RWPE1 (cell line): Measurements from ENCODE around the gene ARHGAP28.

Experiments used
- CTCF ChIA-PET: fragments of 350-600 bp; sonication (Branson Sonifier 250); formaldehyde crosslinking; extraction: SDS; loops from one replicate; lab custom pipeline; 2021; lab: Yijun Ruan, JAX
- POLR2A ChIA-PET: fragments of 400-600 bp; formaldehyde crosslinking; extraction: SDS; loops from one replicate; lab custom pipeline; 2020; ENCODE audit warnings: antibody characterized with exemption; ENCODE audit not compliant: low non-redundant PET; lab: Yijun Ruan, JAX
- DNase-seq: peaks from one replicate; pipeline ENCODE4 v3.0.0; 2012; ENCODE audit warnings: low spot score
- H3K27ac ChIP-seq: fragments of 450-650 bp; 2 replicates; pipeline ENCODE4 v1.5.1; 2017
- CTCF ChIP-seq: fragments of 450-650 bp; conservative IDR thresholded peaks from 2 replicates; pipeline ENCODE4 v1.5.1; 2017; ENCODE audit warnings: low read depth, mild to moderate bottlenecking

Gene ARHGAP28

GRCh38 chr18:6729247-6730091 lies at the start of gene ARHGAP28:
Gene ARHGAP28, plus strand, starts transcription at chr18:6729716. Its CDS starts 106 bp downstream, at chr18:6729822.
- peak within 1 kb of the TSS; percentile 62 for H3K27ac ChIP-seq
- ChIA-PET POLR2A (interaction anchor here (0.7 kb wide), 1 partner anchor 1220 kb away, joined by 3 read pairs; no protein-coding TSS in a partner anchor), CTCF (interaction anchor here (0.5 kb wide), 1 partner anchor 176 kb away, joined by 5 read pairs; no protein-coding TSS in a partner anchor)
- peak; percentile 41 for DNase-seq
- TF ChIP-seq CTCF, result peak; percentile 17; the same call in 1 of the 2 replicates

- ChIA-PET POLR2A (no interaction called here), CTCF (interaction anchor here (0.7 kb wide), 1 partner anchor 51 kb away, joined by 4 read pairs; no protein-coding TSS in a partner anchor)
- DNase-seq, result no peak
- no peak for TF ChIP-seq CTCF
- no peak overlapping the region for H3K27ac ChIP-seq
These were observed 48.1 kb upstream of the ARHGAP28 start for GRCh38 chr18:6681331-6681875.

- no peak overlapping the region for H3K27ac ChIP-seq
- no peak for DNase-seq
- no peak for TF ChIP-seq CTCF
- CTCF ChIA-PET, result no interaction called here
- POLR2A ChIA-PET, result no interaction called here
These were observed 46.9 kb upstream of the ARHGAP28 start for GRCh38 chr18:6682437-6683111.

- TF ChIP-seq CTCF, result no peak
- POLR2A ChIA-PET, result no interaction called here
- H3K27ac ChIP-seq, result no peak overlapping the region
- no peak for DNase-seq
- CTCF ChIA-PET, result no interaction called here
These were observed 46.2 kb upstream of the ARHGAP28 start for GRCh38 chr18:6683112-6683876.

- CTCF ChIA-PET, result interaction anchor here (0.5 kb wide), 1 partner anchor 468 kb away, joined by 3 read pairs; no protein-coding TSS in a partner anchor
- H3K27ac ChIP-seq, result no peak overlapping the region
- DNase-seq, result no peak
- TF ChIP-seq CTCF, result no peak
- POLR2A ChIA-PET, result no interaction called here
These were observed 41.8 kb upstream of the ARHGAP28 start for GRCh38 chr18:6687676-6688075.
